GM10248 (cell line): ENCODE data around the gene ATP8A1.

Source experiments
- CTCF ChIA-PET: fragments of 300-600 bp; sonication (Branson Sonifier 250); formaldehyde crosslinking; extraction: SDS; loops from one replicate; lab custom pipeline; 2021; ENCODE audit warnings: antibody characterized with exemption; lab: Yijun Ruan, JAX
- POLR2A ChIA-PET: fragments of 350-650 bp; sonication (Branson Sonifier 250); formaldehyde crosslinking; extraction: SDS; loops from one replicate; lab custom pipeline; 2020; ENCODE audit warnings: antibody characterized with exemption; lab: Yijun Ruan, JAX
- DNase-seq: peaks from one replicate; pipeline ENCODE4 v3.0.0; 2012; ENCODE audit errors: extremely low spot score
- TF ChIP-seq, protein P1 (sequence below): IDR thresholded peaks from 2 replicates; pipeline ENCODE4 v1.5.1; 2012; ENCODE audit warnings: mild to moderate bottlenecking, low read depth; ENCODE audit errors: extremely low read depth, missing control alignments, control extremely low read depth

The ATP8A1 gene

GRCh38 chr4:42640613-42641012 is 16.3 kb downstream of the ATP8A1 start:
- ChIA-PET POLR2A (no interaction called here), CTCF (interaction anchor here (0.8 to 1.9 kb wide), 4 partner anchors 9 to 72 kb away, joined by 4 to 10 read pairs (median 7); partner anchors contain the start of gene ATP8A1)
- TF ChIP-seq, protein P1, sequence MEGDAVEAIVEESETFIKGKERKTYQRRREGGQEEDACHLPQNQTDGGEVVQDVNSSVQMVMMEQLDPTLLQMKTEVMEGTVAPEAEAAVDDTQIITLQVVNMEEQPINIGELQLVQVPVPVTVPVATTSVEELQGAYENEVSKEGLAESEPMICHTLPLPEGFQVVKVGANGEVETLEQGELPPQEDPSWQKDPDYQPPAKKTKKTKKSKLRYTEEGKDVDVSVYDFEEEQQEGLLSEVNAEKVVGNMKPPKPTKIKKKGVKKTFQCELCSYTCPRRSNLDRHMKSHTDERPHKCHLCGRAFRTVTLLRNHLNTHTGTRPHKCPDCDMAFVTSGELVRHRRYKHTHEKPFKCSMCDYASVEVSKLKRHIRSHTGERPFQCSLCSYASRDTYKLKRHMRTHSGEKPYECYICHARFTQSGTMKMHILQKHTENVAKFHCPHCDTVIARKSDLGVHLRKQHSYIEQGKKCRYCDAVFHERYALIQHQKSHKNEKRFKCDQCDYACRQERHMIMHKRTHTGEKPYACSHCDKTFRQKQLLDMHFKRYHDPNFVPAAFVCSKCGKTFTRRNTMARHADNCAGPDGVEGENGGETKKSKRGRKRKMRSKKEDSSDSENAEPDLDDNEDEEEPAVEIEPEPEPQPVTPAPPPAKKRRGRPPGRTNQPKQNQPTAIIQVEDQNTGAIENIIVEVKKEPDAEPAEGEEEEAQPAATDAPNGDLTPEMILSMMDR = no peak
- no peak for DNase-seq

- CTCF ChIA-PET = interaction anchor here (0.9 to 2.3 kb wide), 2 partner anchors 10 kb away, joined by 3 to 11 read pairs; no protein-coding TSS in a partner anchor
- TF ChIP-seq, protein P1 = no peak
- POLR2A ChIA-PET = no interaction called here
- DNase-seq = peak; percentile 57
These were observed 17.9 kb downstream of the ATP8A1 start for GRCh38 chr4:42638993-42639392.

DNA sequence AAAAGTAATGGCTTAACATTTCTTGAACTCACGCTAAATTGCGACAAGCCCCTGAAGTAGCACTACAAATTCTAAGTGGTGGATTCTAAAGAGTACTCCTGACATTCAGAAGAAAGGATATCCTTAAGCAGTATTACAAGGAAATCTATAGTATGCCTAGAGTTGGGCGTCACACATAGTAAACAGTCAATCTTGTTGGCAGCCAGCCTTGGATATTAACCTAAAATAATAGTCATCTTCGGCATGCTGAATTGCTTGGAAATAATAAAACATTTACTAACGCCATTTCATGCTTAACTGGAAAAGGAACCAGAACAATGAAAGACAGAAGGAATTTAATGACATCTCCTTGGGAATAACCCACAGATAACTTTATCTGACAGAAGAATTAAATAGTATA is 18.6 kb downstream of the ATP8A1 start:
- ChIA-PET CTCF (interaction anchor here (0.9 to 5.1 kb wide), 3 partner anchors 8 to 11 kb away, joined by 3 to 35 read pairs (median 11); no protein-coding TSS in a partner anchor), POLR2A (no interaction called here)
- no peak for DNase-seq
- TF ChIP-seq, protein P1 = no peak

DNA sequence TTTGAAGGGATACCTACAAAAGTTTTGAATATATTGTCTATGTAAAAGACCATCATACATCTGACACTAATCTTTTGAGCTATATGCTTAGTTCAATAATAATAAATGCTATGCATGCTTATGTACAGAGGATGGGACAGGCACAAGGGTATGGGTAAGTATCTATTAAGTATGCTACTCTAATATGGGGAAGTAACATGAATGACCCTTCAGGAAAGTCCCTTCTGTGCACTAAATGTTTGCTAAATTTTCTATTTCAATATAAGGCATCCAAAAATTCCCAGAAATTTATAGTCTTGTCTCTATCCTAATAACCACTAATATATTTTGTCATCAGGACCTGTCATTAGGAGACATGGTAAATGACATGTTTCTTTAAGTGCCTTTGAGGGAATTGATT is 19.0 kb downstream of the ATP8A1 start:
- TF ChIP-seq, protein P1 = no peak
- ChIA-PET POLR2A (interaction anchor here (1.5 kb wide), 1 partner anchor 10 kb away, joined by 4 read pairs; no protein-coding TSS in a partner anchor), CTCF (interaction anchor here (1.1 to 5.1 kb wide), 3 partner anchors 8 to 30 kb away, joined by 3 to 35 read pairs (median 11); no protein-coding TSS in a partner anchor)

GRCh38 chr4:42637104-42637503 is 19.8 kb downstream of the ATP8A1 start:
- POLR2A ChIA-PET = interaction anchor here (1.5 kb wide), 1 partner anchor 9 kb away, joined by 4 read pairs; no protein-coding TSS in a partner anchor
- no peak for DNase-seq
- CTCF ChIA-PET = interaction anchor here (0.9 to 5.1 kb wide), 5 partner anchors 8 to 35 kb away, joined by 3 to 35 read pairs (median 4); no protein-coding TSS in a partner anchor
- TF ChIP-seq, protein P1 = no peak

More for the DNA sequence above, 19.0 kb downstream of the ATP8A1 start:
- no peak for DNase-seq

DNA sequence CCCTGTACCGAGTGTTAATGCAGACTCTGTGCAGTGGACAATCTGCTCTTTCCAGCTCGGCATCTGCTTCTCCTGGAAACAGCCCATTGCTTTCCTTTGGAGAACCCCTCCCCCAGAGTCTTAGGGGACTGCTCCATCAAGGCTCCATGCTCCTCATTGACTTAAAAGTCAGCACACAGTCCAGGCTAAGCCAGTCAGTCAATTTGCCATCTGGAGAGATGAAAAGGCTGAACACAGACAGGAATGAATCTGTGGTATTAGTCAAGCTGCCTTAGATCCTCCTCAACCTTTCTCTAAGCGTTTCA is 20.3 kb downstream of the ATP8A1 start:
- no peak for DNase-seq
- POLR2A ChIA-PET = interaction anchor here (1.1 to 1.5 kb wide), 2 partner anchors 8 to 21 kb away, joined by 4 to 5 read pairs; partner anchors contain the start of gene ATP8A1
- TF ChIP-seq, protein P1 = no peak
- CTCF ChIA-PET = interaction anchor here (0.9 to 5.1 kb wide), 6 partner anchors 10 to 35 kb away, joined by 3 to 35 read pairs (median 4); no protein-coding TSS in a partner anchor
